Thyroid gland (tissue), 4 donors: ENCODE data around the gene FRAS1.

Experiments
- CTCF ChIP-seq, 6 experiments: fragments of 200-600 bp in 3 of 6; fragments of 450-650 bp in 3 of 6; sonication (generic) in 3 of 6; IDR thresholded peaks; one replicate each; pipeline ENCODE4 v1.5.1; 2016 to 2019; ENCODE audit warnings: antibody characterized with exemption in 6 of 6, mild to moderate bottlenecking in 2 of 6, inconsistent platforms in 1 of 6, moderate library complexity in 1 of 6
- POLR2A ChIP-seq, 2 donors: fragments of 450-650 bp; IDR thresholded peaks; one replicate each; pipeline ENCODE4 v1.6.1; 2017; ENCODE audit warnings: antibody characterized with exemption in 2 of 2, mild to moderate bottlenecking in 2 of 2, moderate library complexity in 1 of 2

- no peak for TF ChIP-seq POLR2A (IDR thresholded peaks at IDR 0.05)
- TF ChIP-seq CTCF (IDR thresholded peaks at IDR 0.05), result no peak
Measured at GRCh38 chr4:78166622-78167021, 109.5 kb downstream of the FRAS1 start.
